ENCODE measurements around the gene MYG1. TPM values are rescaled to one million over a fixed set of nuclear protein-coding genes. Genes with fewer than 3 reads are reported as not detected.

Gene MYG1
- 10 to 100 TPM; 48.1 to 75.4 TPM for total RNA-seq

- Histone ChIP-seq H3K27me3 (replicated peaks; ENCODE audit: insufficient read depth) (no peaks in the 10 kb centered on the region), H3K4me1 (replicated peaks) (peaks cover 9% of the 10 kb centered on the region), H3K27ac (peak within 1 kb of the TSS in 1 of 2 donors; percentile 54), H3K4me3 (peak within 1 kb of the TSS; percentile 56 to 75), H3K9me3 (no peaks in the 10 kb centered on the region), H3K36me3 (peaks cover 0 to 7% of the 10 kb centered on the region in 2 donors)
- TF ChIP-seq POLR2AphosphoS5 (IDR thresholded peaks at IDR 0.05): peak; percentile 75
- TF ChIP-seq POLR2A (IDR thresholded peaks at IDR 0.05): peak; percentile 20
- peak in 3 of 4 experiments; percentile 9 to 42 (median 41) for TF ChIP-seq CTCF (IDR thresholded peaks at IDR 0.05)
- 1% methylated on average over 49 of the region's 51 CpGs for WGBS
- intact Hi-C loops (cut with DNase I): loop anchor here (5.0 kb wide), 1 partner anchor 47 kb away; a partner anchor contains a TSS
- peak; percentile 75 for DNase-seq (ENCODE audit: low spot score)
These were observed at the start of gene MYG1 for GRCh38 chr12:53299454-53300180. Gene MYG1 (plus strand): TSS chr12:53299695. CDS start chr12:53299738, 43 bp downstream.

DNA sequence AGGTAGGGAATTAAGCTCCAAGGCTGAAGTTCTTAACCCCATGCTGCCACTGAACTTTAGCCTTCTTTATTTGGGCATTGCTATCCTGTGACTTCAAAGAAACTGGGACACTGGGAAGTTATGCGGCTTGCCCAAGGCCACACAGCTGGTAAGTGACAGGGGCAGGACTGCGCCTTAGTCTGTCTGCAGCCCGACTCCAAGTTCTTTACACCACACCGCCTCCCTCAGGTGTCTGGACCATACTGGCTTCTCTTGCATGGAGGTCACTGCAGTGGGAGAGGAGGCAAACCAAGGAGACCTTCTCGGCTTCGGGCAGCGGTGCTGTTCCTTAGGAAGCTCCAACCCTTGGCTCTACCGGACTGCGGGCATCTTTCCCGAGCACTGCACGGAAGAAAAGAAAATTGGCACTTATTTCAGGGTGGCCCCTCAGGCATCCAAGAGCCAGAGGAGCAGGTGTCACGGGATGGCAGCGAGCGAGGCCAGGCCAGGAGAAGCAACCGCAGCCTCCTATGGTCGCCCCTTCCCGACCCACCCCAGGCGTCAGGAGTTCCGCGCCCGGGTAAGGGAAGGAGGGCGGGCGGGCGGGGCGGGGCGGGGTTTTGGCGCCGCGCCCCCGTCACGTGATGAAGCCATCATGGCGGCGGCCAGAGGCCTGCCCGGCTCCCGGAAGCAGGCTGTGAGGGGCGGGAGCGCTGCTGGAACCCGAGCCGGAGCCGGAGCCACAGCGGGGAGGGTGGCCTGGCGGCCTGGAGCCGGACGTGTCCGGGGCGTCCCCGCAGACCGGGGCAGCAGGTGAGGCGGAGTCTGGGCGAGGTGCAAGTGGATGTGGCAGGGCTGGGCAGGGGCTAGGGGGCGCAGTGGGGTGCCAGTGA, 47.8 kb upstream of the MYG1 start:
- under 1% methylated on average over 30 of the region's 51 CpGs for WGBS
- Histone ChIP-seq H3K4me1 (replicated peaks) (peaks cover 24% of the 10 kb centered on the region), H3K4me3 (peak overlapping the region; percentile 81 to 87), H3K36me3 (peaks cover 0 to 5% of the 10 kb centered on the region in 2 donors), H3K27ac (peak overlapping the region; percentile 85 to 96), H3K27me3 (replicated peaks; ENCODE audit: insufficient read depth) (no peaks in the 10 kb centered on the region), H3K9me3 (no peaks in the 10 kb centered on the region)
- intact Hi-C loops (cut with DNase I): loop anchor here (1.0 to 5.0 kb wide), 3 partner anchors 18 to 46 kb away; partner anchors contain the start of genes MYG1 and PFDN5
- DNase-seq (ENCODE audit: low spot score): peak; percentile 73
- TF ChIP-seq CTCF (IDR thresholded peaks at IDR 0.05) (peak in 3 of 4 experiments; percentile 33 to 63 (median 58)), POLR2A (IDR thresholded peaks at IDR 0.05) (peak; percentile 40), POLR2AphosphoS5 (IDR thresholded peaks at IDR 0.05) (peak; percentile 18)

DNA sequence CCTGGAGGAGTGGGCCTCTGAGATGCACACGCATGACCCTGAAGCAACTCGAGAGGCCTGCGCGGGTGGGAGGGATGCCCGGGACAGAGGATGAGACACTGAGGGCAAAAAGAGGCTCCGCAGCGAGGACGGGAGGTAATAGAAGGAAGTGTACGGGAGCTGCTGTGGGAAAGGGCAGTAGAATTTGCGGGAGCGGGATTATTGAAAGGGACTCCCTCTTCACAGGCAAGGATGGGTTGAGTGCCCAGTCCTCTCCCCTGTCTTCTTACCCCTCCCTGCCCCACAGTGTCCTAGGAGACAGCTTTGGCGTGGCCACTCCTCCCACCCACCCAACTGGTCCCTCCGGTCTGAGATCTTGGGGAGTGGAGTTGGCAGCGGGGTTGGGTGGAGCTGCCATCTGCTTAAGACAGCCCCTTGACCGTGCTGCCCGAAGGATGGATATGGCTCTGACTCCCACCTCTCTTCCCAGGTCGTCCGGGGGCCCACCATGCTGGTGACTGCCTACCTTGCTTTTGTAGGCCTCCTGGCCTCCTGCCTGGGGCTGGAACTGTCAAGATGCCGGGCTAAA, 47.1 kb upstream of the MYG1 start:
- DNase-seq (ENCODE audit: low spot score): peak; percentile 87
- peak; percentile 73 for TF ChIP-seq POLR2AphosphoS5 (IDR thresholded peaks at IDR 0.05)
- TF ChIP-seq POLR2A (IDR thresholded peaks at IDR 0.05): no peak
- H3K36me3 ChIP-seq: peaks cover 0 to 5% of the 10 kb centered on the region in 2 donors
- H3K4me3 ChIP-seq: peak overlapping the region; percentile 81 to 87
- H3K4me1 ChIP-seq (replicated peaks): peaks cover 24% of the 10 kb centered on the region
- intact Hi-C loops (cut with DNase I): loop anchor here (5.0 kb wide), 1 partner anchor 45 kb away; the partner anchor contains the start of genes MYG1 and PFDN5
- H3K9me3 ChIP-seq: no peaks in the 10 kb centered on the region
- H3K27ac ChIP-seq: peak overlapping the region; percentile 85 to 96
- WGBS: 3% methylated on average over 19 of the region's 19 CpGs
- no peaks in the 10 kb centered on the region for H3K27me3 ChIP-seq (replicated peaks; ENCODE audit: insufficient read depth)

- DNase-seq (ENCODE audit: low spot score): no peak
- no peaks in the 10 kb centered on the region for H3K27me3 ChIP-seq (replicated peaks; ENCODE audit: insufficient read depth)
- TF ChIP-seq POLR2AphosphoS5 (IDR thresholded peaks at IDR 0.05) (no peak), POLR2A (IDR thresholded peaks at IDR 0.05) (no peak), CTCF (IDR thresholded peaks at IDR 0.05) (no peak)
- 90% methylated on average over 13 of the region's 13 CpGs for WGBS
- intact Hi-C loops (cut with DNase I): loop anchor here (5.0 kb wide), 1 partner anchor 44 kb away; the partner anchor contains the start of genes MYG1 and PFDN5
- peak overlapping the region in 1 of 2 donors; percentile 96 for H3K27ac ChIP-seq
- no peaks in the 10 kb centered on the region for H3K9me3 ChIP-seq
- peaks cover 24% of the 10 kb centered on the region for H3K4me1 ChIP-seq (replicated peaks)
- peak overlapping the region in 1 of 2 donors; percentile 87 for H3K4me3 ChIP-seq
- H3K36me3 ChIP-seq: peaks cover 0 to 5% of the 10 kb centered on the region in 2 donors
These were observed 46.2 kb upstream of the MYG1 start for GRCh38 chr12:53253298-53253697.

Measured in prostate gland (tissue), 2 donors.